HG02678 (cell line): ENCODE results near the gene ALDH1A3.
A peak's percentile ranks its signal among the peaks of the same experiment; 100 is the strongest.

Experiments used
- ATAC-seq: cut with Tn5 transposase; IDR thresholded peaks from one replicate; pipeline ENCODE4 v1.9.1; 2021; ENCODE audit warnings: mild to moderate bottlenecking, moderate library complexity; ENCODE audit not compliant: unreplicated experiment

ALDH1A3 gene

DNA sequence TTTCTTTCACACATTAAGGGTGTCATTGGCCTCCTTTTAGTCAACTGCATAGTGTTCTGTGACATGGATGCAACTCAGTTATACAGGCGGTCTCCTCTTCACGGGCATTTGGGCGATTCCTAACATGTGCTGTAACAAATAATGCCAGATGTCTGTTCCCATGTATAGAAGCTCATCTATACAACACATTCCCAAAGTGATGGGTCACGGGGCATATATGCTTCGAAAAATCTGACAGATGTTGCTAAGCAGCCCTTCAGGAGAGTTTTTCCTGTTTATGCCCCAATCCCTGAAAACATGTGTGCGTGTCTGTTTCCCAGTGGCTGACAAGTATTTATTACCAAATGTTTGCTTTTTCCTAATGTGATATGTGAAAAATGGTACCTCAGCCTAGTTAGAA, 65.4 kb downstream of the ALDH1A3 start:
- ATAC-seq = no peak

DNA sequence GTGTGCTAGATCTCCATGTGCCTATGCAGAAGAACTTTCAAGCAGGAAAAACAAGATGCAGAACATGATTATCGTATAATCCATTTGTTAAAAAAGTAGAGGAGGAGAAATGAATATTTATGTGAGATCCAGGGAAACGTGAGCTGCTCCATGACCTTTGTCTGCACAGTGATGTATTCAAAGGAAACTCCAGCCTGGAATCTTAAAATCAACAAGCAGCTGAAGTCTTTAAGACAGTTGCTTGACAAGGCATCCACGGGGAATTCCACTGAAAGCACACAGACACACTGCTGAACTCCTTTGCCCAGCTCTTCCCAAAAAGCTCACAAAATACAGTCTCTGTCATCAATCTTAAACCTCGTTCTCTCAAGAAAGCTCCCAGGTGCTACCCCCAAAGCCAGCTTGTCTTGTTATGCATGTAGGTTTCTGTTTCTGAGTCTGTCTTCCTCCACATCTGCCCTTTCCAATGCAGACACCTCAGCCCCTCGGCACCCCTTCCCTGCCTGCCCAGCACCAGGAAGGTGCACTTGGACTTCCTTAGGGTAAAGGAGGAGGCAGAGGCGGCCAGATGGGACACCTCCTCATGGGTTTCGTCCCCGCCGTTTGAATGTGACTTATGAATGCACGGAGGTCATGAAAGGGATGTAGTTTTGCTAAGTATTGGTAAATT, 68.3 kb downstream of the ALDH1A3 start:
- peak; percentile 68 for ATAC-seq

GRCh38 chr15:100948430-100948762, 68.8 kb downstream of the ALDH1A3 start:
- ATAC-seq = peak; percentile 43

- ATAC-seq = no peak
Observed at GRCh38 chr15:100949691-100950090, 70.1 kb downstream of the ALDH1A3 start.

DNA sequence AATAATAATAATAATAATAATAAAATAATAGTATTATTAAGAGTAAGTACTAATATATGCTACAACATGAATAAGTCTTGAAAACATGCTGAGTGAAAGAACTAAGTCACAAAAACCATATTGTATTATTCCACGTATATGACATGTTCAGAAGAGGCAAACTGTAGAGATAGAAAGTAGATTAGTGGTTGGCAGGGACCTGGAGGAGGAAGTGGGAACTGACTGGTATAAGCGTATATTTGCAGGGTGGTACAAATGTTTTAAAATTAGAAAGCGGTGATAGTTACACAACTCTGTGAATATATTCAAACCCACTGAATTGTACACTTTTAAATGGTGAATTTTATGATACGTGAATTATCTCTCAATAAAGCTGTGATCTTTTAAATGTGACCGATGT, 72.3 kb downstream of the ALDH1A3 start:
- ATAC-seq = no peak

GRCh38 chr15:100952566-100952965, 72.9 kb downstream of the ALDH1A3 start:
- no peak for ATAC-seq

DNA sequence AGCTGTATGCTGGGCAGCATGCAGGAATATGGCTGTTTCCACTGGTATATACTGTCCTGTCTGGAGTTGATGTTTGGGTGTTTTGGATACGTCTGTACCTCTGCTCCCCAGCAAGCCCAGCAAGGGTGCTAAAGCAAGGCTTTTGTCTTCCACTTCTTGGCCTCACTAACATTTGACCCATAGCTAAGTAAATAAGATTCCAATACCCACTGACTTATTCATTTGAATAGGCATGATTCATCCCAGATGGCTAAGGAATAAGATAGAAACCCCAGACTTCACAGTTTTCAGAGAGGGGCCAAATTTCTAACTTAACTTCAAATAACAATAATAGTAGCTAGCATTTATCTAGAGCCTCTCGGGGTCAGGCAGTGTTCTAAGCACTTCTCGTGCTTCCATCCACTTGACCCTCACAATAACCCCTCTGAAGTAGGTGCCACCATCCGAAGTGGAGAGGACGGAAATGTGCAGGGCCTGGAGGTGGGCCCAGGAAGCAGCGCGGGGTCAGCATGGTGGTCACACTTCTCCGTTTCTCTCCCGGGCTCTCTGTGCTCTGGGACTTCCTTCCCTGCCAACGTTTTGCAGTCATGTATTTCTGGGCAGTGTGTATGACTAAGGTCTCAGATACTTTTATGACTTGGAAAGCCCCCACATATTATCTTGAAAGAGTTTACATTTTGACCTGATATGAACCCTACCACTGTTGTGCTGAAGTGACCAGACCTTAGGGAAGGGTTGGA, 78.9 kb downstream of the ALDH1A3 start:
- ATAC-seq = peak; percentile 63

DNA sequence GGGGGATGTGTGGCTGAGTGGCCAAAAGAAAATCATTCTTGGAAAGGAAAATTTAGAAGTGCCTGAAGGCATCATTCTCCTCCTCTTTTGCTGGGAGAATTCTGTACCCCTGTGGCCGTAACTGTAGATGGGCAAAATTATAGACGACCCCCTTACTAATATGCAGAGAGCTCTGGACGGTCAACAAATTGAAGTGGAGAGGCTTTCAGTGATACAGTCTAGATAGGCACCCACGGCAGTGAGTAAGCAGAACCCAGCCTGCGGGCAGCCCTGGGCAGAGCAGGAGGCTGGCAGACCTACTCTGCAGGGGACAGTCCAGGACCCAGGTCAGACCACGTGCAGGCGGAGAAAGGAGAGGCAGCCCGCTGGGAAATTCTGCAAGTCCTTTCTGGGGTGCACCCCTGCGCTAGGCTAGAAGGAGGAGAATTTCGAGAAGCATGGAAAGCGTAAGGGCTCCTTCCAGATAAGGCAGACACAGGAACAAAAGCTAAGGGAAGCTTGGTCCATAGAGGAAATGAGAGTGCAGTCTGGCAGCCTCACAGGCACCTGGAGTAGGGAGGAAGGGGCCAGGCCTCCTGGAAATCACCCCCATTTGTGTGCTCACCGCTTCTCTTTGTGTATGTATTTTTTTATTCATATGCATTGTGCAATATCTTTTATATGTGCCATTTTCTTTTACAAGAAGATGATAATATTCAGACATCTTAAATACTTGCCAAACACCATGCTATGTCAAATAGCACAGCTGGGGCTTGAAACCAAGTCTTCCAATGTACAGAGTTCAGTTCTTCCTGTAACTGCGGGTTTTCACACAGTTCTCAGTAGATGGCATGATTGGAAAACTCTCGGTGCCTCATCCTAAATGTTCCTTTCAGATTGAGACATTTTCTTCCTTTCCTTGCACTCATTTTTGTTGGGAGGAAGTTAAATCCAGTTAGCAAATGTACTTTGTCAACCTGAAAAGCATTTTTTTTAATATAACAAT, 79.7 kb downstream of the ALDH1A3 start:
- peak; percentile 27 for ATAC-seq
